GM18526 (cell line): ENCODE results near the gene MED15.

Experiments used
- POLR2A ChIP-seq: IDR thresholded peaks from 3 replicates; pipeline ENCODE4 v1.6.1; 2011; ENCODE audit not compliant: insufficient read length; ENCODE audit errors: extremely low read depth

MED15 gene

DNA sequence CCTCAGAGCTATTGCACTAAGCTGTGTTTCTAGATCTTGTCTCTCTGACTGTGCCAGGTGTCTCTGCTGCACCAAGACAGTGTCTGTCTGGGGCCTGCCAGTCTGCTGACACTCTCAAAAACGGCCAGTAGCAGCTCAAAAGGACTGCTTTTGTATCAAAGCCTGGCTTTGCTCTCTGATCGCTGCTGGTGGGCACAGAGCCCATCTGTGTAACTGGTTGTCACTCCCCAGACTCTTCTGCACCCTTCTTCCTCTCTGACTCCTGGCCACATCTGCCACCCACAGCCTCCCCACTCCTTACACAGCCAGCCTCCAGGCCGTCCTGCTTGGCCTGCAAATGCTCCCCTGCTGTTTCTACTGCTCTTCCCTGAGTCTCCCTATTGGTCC is 26.5 kb downstream of the MED15 start:
- TF ChIP-seq POLR2A: no peak

GRCh38 chr22:20536590-20537324 is 29.3 kb downstream of the MED15 start:
- no peak for TF ChIP-seq POLR2A

GRCh38 chr22:20537325-20537756 is 29.9 kb downstream of the MED15 start:
- no peak for TF ChIP-seq POLR2A

- no peak for TF ChIP-seq POLR2A
These were observed 30.6 kb downstream of the MED15 start for GRCh38 chr22:20537983-20538382.

DNA sequence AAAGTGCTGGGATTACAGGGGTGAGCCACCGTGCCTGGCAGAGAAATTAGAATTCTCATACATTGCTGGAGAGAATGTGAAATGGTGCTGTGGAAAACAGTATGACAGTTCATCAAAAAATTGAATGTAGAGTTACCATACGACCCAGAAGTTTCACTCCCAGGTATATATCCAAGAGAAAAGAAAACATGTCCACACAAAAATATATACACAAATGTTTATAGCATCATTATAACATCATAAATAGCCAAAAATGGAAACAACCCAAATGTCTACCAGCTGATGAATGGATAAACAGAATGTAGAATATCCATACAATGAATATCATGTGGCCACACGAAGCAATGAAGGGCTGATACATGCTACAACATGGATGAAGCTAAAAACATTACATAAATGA is 34.6 kb downstream of the MED15 start:
- TF ChIP-seq POLR2A: no peak

DNA sequence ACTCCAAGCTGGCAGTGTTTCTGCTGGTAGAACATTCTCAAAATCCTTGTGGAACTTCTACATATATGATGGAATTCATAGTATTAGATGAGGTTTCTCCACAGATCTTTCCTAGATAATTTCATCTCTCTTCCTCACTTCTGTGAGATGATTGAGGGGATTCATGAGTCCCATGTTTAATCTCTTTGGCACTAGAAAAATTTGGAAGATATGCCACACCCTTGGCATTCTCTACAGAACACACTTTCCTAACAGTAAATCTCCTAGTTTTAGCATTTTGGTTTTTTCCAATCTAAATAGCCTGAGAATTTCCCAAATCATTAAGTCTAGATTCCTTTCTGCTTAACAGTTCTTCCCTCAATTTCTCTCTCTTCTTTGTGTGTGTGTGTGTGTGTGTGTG is 35.3 kb downstream of the MED15 start:
- no peak for TF ChIP-seq POLR2A

GRCh38 chr22:20545681-20546521 is 38.5 kb downstream of the MED15 start:
- no peak for TF ChIP-seq POLR2A

GRCh38 chr22:20546541-20546950 is 39.1 kb downstream of the MED15 start:
- no peak for TF ChIP-seq POLR2A

DNA sequence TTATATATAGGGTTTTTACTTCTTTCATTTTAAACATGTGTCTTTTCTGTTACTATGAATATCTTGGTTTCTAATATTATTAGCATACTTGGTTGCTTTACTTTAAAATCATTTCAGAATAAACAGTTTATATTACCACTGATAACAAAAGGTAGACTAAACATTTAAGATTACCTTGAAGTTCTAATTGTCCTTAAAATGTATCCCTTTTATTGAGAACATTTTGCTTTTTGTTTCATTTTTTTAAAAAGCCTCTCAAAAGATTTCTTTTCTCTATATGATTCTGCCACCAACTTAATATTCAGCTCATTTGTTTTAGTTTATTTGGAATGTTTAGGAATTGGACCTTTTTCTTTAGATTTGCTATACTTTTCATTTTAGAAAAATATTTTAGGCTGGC is 39.6 kb downstream of the MED15 start:
- TF ChIP-seq POLR2A: no peak

- no peak for TF ChIP-seq POLR2A
These were observed 41.4 kb downstream of the MED15 start for GRCh38 chr22:20548806-20549205.

- TF ChIP-seq POLR2A: no peak
These were observed 41.9 kb downstream of the MED15 start for GRCh38 chr22:20549232-20549841.

GRCh38 chr22:20550057-20550817 is 42.8 kb downstream of the MED15 start:
- no peak for TF ChIP-seq POLR2A

DNA sequence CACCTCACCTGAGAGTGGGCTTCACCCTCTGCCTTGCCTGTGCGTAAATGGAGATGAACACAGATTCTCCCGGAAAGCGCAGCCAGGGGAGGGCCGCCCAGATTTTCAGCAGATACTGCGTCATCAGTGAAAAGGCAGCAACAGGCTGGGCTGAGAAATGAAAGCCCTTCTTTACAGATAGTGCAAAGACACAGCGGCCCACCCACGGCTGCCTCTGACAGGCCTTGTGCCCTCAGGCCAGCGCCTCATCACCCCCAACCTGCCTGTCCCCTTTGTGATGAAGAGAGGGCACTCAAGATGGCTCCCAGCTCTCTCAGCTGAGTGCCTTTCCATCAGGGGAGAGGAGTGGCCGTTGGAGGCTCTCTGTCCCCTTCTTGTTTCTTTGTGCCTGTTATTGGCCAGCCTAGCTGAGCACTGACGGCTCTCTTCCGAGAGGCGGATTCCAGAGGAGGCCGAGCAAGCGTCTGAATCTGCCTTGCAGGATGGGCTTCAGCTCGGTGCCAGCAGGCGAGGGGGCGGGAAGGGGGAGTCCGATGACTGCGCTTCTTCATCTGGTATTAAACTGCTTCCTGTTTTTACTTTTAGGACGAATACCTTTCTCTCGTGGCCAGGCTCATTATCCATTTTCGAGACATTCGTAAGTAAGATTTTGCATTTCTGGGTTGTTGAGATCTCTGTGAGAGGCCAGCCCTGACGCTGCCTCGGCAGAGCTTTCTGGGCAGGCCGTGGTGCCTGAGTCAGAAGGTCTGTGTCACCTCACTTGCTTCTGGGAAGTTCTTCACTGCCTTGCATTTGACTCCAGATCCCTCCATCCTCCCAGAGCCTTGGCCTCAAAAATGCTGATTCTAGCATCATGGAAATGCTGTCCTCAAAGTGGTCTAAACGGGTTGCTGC is 43.7 kb downstream of the MED15 start:
- TF ChIP-seq POLR2A: no peak

DNA sequence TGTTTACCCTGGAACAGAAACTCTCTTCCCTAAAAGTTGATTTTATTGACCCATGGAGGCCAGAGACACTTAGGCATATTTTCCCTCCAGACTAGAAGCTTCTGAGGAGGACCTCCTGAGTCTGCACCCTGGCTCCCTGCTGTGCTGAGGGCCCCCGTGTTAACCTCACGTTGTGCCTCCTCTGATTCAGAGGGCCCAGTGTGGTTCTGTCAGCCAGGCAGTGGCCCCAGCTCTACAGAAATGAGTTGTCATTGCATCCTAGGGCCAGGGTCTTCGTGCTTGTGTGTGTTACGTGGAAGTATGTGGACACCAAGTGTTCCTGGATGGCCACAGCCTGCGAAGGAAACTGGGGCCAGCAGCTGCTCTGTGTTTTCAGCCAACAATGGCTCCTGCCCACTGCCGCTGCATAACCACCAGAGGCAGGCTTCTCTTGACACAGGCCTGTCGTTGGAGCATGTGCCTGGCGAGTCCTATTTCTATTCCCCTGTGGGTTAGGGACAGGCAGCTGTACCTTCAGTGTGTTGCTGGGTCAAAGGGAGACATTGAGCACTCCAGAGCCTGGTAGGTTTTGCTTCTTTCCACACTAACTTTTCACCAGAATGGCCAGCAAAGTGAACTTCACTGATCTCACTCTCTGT is 44.5 kb downstream of the MED15 start:
- no peak for TF ChIP-seq POLR2A
